ENCODE results near the gene PRDM2. TPM values are rescaled to one million over a fixed set of nuclear protein-coding genes. Genes with fewer than 3 reads are reported as not detected.
"Not testable (repeated sequence)": the region's sequence is repeated elsewhere in the genome, so short reads cannot be mapped to it uniquely, and the experiment has no call there.

The PRDM2 gene
- total RNA-seq, 2 experiments from 2014 or later = 56.3 to 58.4 TPM

DNA sequence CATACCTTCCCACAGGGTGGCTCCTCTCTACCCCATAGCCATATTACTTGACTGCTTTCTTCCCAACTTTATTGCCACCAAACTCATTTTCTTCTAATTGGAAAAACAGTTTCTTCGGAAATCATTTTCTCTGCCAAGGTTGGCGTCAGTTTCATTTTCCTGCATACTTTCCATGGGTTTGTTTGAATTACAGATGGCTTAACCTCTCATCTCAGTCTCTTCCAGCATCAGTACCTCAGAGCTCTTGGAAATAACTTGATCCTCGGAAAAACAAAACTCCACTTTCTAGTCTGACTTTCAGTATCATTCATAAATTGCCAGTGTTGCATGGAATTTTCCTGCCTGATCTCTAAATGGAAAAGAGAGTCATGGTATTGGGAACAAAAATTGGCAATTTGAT lies 20.3 kb upstream of the PRDM2 start:
- ChIA-PET CTCF (interaction anchor here (1.2 kb wide), 1 partner anchor 46 kb away, joined by 4 read pairs; no protein-coding TSS in a partner anchor), POLR2A (no interaction called here)
- no peak overlapping the region for H3K4me3 Mint-ChIP-seq
- H3K9me3 Mint-ChIP-seq = peaks cover 3% of the 10 kb centered on the region
- no peak for DNase-seq
- peaks cover 44% of the 10 kb centered on the region for H3K27me3 Mint-ChIP-seq
- no peaks in the 10 kb centered on the region for H3K36me3 Mint-ChIP-seq (ENCODE audit: low read depth)
- H3K4me1 Mint-ChIP-seq = no peaks in the 10 kb centered on the region
- H3K27ac Mint-ChIP-seq = no peak overlapping the region

DNA sequence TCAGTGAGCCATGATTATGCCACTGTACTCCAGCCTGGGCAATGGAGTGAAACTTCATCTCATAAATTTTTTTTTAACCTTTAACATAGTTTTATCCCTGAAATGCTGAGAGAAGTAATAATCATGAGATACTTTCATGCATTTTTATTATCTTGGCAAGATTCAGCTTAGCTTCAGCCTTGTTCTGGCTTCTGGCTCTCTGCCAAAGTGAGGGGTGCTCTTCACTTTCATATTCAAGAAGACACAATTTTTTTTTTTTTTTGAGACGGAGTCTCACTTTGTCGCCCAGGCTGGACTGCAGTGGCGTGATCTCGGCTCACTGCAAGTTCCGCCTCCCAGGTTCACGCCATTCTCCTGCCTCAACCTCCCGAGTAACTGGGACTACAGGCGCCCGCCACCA lies 19.4 kb upstream of the PRDM2 start:
- H3K4me1 Mint-ChIP-seq; H3K4me3 Mint-ChIP-seq; H3K9me3 Mint-ChIP-seq; CTCF ChIA-PET; H3K27ac Mint-ChIP-seq; DNase-seq; H3K36me3 Mint-ChIP-seq (ENCODE audit: low read depth): not testable (repeated sequence)
- H3K27me3 Mint-ChIP-seq = peaks cover 35% of the 10 kb centered on the region
- POLR2A ChIA-PET = interaction anchor here (0.8 kb wide), 1 partner anchor 49 kb away, joined by 3 read pairs; no protein-coding TSS in a partner anchor

DNA sequence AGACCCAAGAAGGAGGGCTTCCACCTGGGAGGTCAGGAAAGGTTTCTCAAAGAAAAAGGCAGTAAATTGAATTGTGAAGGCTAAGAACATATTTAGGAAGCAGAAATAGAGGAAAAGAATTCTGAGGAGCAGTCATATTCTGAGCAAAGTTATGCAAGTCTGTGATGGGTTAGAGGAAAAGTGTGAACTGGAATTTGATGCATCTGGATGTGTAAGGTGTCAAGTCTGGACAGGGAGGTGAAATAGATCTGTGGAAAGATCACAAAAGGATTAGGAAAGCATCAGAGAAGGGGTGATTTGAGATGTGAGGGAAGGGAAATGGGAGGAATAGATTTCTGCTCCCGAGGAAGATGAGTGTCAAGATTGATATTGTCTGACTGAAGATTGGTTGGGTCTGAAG lies 18.1 kb upstream of the PRDM2 start:
- ChIA-PET POLR2A (no interaction called here), CTCF (no interaction called here)
- Mint-ChIP-seq H3K36me3 (ENCODE audit: low read depth) (no peaks in the 10 kb centered on the region), H3K4me3 (no peak overlapping the region), H3K27ac (no peak overlapping the region), H3K27me3 (peaks cover 29% of the 10 kb centered on the region), H3K9me3 (no peaks in the 10 kb centered on the region), H3K4me1 (no peaks in the 10 kb centered on the region)
- no peak for DNase-seq

DNA sequence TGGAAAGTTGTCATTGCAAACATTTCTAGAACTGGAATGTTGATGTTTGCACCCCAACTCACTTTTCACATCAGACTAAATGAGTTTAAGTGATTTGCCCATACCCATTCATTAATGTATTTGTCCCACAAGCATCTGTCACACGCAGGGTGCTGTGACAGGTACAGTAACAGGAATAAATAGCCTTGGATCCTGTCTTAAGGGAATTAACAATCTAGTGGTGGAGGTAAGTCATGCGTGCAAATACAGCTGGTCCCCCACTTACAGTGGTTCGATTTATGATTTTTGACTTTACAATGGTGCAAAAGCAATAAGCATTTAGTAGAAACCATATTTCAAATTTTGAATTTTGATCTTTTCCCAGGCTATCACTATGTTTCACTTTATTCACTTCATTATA lies 17.5 kb upstream of the PRDM2 start:
- Mint-ChIP-seq H3K9me3 (no peaks in the 10 kb centered on the region), H3K27me3 (peaks cover 29% of the 10 kb centered on the region), H3K4me3 (no peak overlapping the region), H3K27ac (no peak overlapping the region), H3K4me1 (no peaks in the 10 kb centered on the region), H3K36me3 (ENCODE audit: low read depth) (no peaks in the 10 kb centered on the region)
- ChIA-PET POLR2A (no interaction called here), CTCF (no interaction called here)
- DNase-seq = no peak

DNA sequence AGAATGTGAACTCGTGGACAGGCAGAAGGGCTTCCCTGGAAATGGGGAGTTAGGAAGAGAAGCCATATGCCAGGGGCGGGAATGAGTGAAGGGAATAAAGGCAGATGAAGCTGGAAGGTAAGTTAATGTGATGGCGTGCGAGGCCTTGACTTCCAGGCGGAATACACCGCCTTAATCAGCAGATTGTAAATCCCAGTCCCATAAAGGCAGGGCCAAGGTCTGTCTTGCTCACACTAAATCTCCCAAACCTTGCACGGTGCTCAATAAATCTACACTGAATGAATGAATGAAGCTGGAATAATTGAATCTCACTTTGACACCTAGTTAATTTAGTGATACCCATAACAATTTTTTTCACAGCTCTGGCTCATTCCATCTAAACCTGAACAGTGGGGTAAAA lies 16.8 kb upstream of the PRDM2 start:
- Mint-ChIP-seq H3K4me3 (no peak overlapping the region), H3K4me1 (no peaks in the 10 kb centered on the region), H3K27me3 (peaks cover 24% of the 10 kb centered on the region), H3K36me3 (ENCODE audit: low read depth) (no peaks in the 10 kb centered on the region), H3K9me3 (no peaks in the 10 kb centered on the region), H3K27ac (no peak overlapping the region)
- DNase-seq = no peak
- CTCF ChIA-PET = no interaction called here
- POLR2A ChIA-PET = no interaction called here

DNA sequence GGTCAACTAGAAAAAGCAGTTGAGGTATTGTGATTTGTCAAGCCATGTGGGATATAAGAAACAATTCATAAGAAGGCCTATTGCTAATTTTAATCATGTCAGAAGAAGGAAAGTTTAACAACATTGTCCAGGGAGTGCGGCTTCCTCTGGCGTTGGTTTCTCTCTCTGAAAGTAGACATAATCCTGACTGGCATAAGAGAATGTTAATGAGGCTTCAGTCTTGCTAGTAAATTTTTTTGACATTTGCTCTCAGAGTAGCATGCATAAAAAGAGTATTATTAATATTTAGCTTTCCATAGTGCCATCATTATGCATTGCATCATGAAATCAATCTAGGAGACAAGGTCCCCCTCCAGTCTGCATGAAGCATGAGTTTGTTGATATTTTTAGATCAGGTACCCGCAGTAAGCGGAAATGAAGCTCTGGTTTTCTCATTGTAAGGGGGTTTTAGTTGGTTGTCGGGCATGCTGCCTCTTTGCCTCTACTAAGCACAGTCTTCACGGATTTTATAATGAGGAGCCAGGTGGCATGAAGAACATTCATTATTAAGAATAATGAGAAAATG lies 12.8 kb upstream of the PRDM2 start:
- POLR2A ChIA-PET = no interaction called here
- H3K27me3 Mint-ChIP-seq = peaks cover 17% of the 10 kb centered on the region

DNA sequence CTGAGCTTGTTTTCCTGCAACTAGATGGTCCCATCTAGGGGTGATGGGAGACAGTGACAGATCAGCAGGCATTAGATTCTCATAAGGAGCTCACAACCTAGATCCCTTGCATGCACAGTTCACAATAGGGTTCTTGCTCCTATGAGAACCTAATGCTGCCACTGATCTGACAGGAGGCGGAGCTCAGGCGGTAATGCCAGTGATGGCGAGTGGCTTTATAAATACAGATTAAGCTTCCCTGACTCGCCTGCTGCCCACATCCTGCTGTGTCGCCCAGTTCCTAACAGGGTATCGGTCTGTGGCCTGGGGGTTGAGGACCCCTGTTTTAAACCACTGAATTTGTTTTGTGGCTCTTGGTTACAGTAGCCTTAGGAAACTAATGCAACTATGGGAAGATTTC lies 6.9 kb upstream of the PRDM2 start:
- POLR2A ChIA-PET = interaction anchor here (1.2 kb wide), 1 partner anchor 9 kb away, joined by 4 read pairs; no protein-coding TSS in a partner anchor
- peaks cover 18% of the 10 kb centered on the region for H3K27me3 Mint-ChIP-seq
- H3K27ac Mint-ChIP-seq; H3K36me3 Mint-ChIP-seq (ENCODE audit: low read depth); DNase-seq; H3K9me3 Mint-ChIP-seq; H3K4me3 Mint-ChIP-seq; H3K4me1 Mint-ChIP-seq: not testable (repeated sequence)
- CTCF ChIA-PET = interaction anchor here (1.4 kb wide), 1 partner anchor 36 kb away, joined by 3 read pairs; no protein-coding TSS in a partner anchor

More for the DNA sequence above, 12.8 kb upstream of the PRDM2 start:
- no peak for DNase-seq
- CTCF ChIA-PET = interaction anchor here (1.1 kb wide), 1 partner anchor 142 kb away, joined by 3 read pairs; no protein-coding TSS in a partner anchor
- peaks cover 4% of the 10 kb centered on the region for H3K9me3 Mint-ChIP-seq
- H3K4me3 Mint-ChIP-seq = no peak overlapping the region
- H3K4me1 Mint-ChIP-seq = no peaks in the 10 kb centered on the region
- no peak overlapping the region for H3K27ac Mint-ChIP-seq
- H3K36me3 Mint-ChIP-seq (ENCODE audit: low read depth) = no peaks in the 10 kb centered on the region

DNA sequence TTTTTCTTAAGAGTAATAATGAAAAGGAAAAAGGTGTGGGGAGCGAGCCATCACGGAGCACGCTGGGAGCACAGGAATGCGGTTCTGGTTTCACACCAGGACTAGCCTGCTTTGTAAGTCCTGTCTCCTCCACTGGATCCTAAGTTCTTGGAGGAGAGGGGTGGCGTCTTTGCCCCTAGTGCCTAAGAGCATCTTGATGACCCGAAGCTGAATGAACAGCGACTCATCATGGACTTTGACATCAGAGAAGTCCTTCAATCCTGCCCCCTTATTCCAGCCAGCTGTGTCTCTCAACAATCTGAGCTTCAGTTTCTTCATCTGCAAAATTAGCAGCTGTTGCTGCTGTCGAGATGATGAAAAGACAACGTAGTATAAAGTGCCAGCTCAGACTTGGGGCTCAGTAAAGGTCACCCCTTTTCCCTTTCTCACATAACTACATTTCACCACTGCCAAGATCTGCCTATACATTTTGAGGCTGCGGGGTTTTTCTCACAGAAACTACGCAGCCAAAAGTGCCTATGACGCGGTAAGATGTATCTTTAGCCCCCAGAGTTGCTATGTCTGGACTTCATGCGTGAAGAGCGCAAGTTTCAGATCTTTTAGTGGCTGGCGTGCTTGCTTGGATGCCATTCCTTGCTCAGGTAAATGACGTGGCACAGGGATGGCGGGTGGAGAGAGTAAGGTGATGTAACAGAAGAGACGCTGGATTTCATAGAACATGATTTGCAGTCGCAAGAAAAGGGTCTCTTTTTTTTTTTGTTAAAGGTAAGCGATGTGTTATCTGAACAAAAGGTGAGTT lies 4.9 kb upstream of the PRDM2 start:
- CTCF ChIA-PET = interaction anchor here (0.8 kb wide), 1 partner anchor 11 kb away, joined by 4 read pairs; no protein-coding TSS in a partner anchor
- H3K27ac Mint-ChIP-seq = no peak overlapping the region
- POLR2A ChIA-PET = no interaction called here
- DNase-seq = no peak
- no peak overlapping the region for H3K4me3 Mint-ChIP-seq
- peaks cover 10% of the 10 kb centered on the region for H3K4me1 Mint-ChIP-seq
- peaks cover 4% of the 10 kb centered on the region for H3K36me3 Mint-ChIP-seq (ENCODE audit: low read depth)
- peaks cover 4% of the 10 kb centered on the region for H3K9me3 Mint-ChIP-seq
- peaks cover 14% of the 10 kb centered on the region for H3K27me3 Mint-ChIP-seq

DNA sequence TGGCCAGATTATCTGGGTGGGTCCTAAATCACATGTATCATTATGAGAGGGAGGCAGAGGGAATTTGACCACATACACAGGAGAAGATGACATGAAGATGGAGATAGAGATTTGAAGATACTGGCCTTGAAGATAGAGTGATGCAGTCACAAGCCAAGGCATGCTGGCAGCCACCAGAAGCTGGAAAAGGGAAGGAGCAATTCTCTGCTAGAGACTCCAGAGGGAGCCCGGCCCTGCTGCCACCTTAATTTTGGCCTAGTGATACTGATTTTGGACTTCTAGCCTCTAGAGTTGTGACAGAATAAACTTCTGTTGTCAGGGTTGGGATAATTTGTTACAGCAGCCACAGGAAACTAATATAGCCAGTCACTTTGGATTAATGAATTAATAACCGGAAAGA lies 2.2 kb upstream of the PRDM2 start:
- CTCF ChIA-PET = interaction anchor here (2.4 kb wide), 1 partner anchor 28 kb away, joined by 9 read pairs; no protein-coding TSS in a partner anchor
- H3K27me3 Mint-ChIP-seq = peaks cover 5% of the 10 kb centered on the region
- peaks cover 29% of the 10 kb centered on the region for H3K4me1 Mint-ChIP-seq
- peak overlapping the region; percentile 0 for H3K4me3 Mint-ChIP-seq
- POLR2A ChIA-PET = no interaction called here
- H3K9me3 Mint-ChIP-seq = peaks cover 2% of the 10 kb centered on the region
- no peak overlapping the region for H3K27ac Mint-ChIP-seq
- peak; percentile 27 for DNase-seq
- peaks cover 8% of the 10 kb centered on the region for H3K36me3 Mint-ChIP-seq (ENCODE audit: low read depth)

DNA sequence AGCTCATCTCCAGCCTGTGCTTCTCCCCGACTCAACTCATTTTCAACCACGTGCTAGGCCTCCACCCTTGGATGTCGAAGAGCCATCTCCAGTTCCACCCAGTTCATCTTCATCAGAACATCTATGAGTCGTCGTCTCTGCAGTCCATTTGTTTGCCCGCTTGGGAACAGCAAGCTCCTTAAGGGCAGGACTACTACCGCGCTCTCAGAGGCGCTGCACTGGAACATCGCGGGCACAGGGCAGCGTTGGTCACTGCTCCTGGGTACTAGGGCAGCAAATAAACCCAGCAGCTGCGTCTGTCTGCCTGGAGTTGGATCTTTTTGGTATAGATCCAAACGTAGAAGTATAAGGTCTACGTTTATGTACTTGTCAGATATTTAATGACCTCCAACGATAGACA lies 478 bp upstream of the PRDM2 start:
- peak overlapping the region; percentile 77 for H3K4me3 Mint-ChIP-seq
- H3K4me1 Mint-ChIP-seq = peaks cover 39% of the 10 kb centered on the region
- DNase-seq = no peak
- peaks cover 2% of the 10 kb centered on the region for H3K27me3 Mint-ChIP-seq
- peaks cover 2% of the 10 kb centered on the region for H3K9me3 Mint-ChIP-seq
- peaks cover 8% of the 10 kb centered on the region for H3K36me3 Mint-ChIP-seq (ENCODE audit: low read depth)
- ChIA-PET POLR2A (interaction anchor here (1.0 to 1.6 kb wide), 2 partner anchors 31 to 50 kb away, joined by 5 to 11 read pairs; no protein-coding TSS in a partner anchor), CTCF (interaction anchor here (2.4 kb wide), 1 partner anchor 26 kb away, joined by 9 read pairs; no protein-coding TSS in a partner anchor)
- peak overlapping the region; percentile 87 for H3K27ac Mint-ChIP-seq

DNA sequence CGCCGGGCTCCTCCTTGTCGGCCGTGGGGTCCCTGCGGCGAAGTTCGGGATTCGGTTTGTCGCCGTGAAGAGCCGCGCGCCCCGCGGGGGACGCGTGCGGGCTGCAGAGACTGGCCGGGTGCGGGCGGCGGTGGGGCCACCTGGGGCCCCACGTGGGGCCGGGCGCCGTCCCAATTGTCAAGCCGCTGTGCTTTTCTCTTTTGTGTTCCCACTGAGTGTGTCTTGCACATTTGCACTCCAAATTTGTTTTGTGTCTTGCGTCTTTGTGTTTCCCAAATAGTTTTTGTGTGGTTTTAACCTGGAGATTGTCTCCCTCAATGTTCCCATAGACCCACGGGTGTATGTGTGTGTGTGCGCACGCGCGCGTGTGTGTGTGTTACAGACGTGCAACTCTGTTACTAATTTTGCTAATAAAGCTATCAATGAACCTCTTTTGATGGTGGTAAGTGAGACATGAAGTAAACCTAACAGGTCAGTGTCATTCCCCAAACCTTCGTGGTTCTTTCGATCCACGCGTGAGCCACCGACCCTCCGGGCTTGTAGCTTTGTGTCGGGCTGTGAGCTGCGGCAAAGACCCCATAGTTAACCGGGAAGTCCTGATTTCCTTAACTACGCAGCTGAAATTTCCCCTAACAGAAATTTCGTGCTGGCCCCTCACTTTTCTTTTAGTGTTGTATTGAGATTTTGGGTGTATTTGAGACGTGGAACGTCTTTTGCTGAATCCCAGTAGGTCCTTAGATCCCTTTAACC lies 708 bp downstream of the PRDM2 start:
- Mint-ChIP-seq H3K9me3 (peaks cover 2% of the 10 kb centered on the region), H3K4me3 (peak overlapping the region; percentile 94), H3K36me3 (ENCODE audit: low read depth) (peaks cover 11% of the 10 kb centered on the region), H3K4me1 (peaks cover 50% of the 10 kb centered on the region), H3K27me3 (no peaks in the 10 kb centered on the region), H3K27ac (peak overlapping the region; percentile 95)
- peak; percentile 46 for DNase-seq
- ChIA-PET CTCF (interaction anchor here (1.3 kb wide), 1 partner anchor 24 kb away, joined by 3 read pairs; no protein-coding TSS in a partner anchor), POLR2A (interaction anchor here (0.6 to 3.2 kb wide), 6 partner anchors 16 to 52 kb away, joined by 3 to 59 read pairs (median 4); no protein-coding TSS in a partner anchor)

DNA sequence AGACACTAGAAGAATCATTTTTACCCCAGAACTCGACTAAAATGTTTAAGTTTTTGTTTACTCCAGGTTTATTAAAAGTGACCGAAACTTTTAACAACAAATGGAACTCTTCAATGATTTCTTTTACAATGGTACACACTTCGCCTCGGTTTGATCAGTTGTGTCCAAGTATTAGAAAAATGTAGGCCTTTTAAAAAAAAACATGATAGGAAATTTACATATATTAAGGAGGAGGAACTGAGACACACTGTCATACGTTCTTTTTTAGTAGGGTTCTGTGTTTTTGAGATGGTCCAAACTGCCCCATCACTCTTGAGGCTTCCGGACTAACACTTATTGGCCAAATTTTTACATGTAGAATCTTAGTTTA lies 1.3 kb downstream of the PRDM2 start:
- CTCF ChIA-PET = interaction anchor here (1.3 kb wide), 1 partner anchor 24 kb away, joined by 3 read pairs; no protein-coding TSS in a partner anchor
- Mint-ChIP-seq H3K27ac (peak overlapping the region; percentile 95), H3K9me3 (peaks cover 2% of the 10 kb centered on the region), H3K27me3 (no peaks in the 10 kb centered on the region), H3K4me1 (peaks cover 54% of the 10 kb centered on the region), H3K4me3 (peak overlapping the region; percentile 94), H3K36me3 (ENCODE audit: low read depth) (peaks cover 16% of the 10 kb centered on the region)
- DNase-seq = no peak
- POLR2A ChIA-PET = interaction anchor here (0.6 to 3.2 kb wide), 6 partner anchors 15 to 52 kb away, joined by 3 to 59 read pairs (median 4); no protein-coding TSS in a partner anchor

Data from activated CD4-positive, alpha-beta memory T cell treated with anti-CD3 and anti-CD28 coated beads, Interleukin-2, amount 10 ng/mL, durations not matched to agents 7 days and 5 days (primary cell).